KMS-11 (cell line): Measurements from ENCODE around the gene SCUBE1.

Experiments used
- H2AFZ ChIP-seq: fragments of 200-600 bp; sonication (generic); 2 replicates; pipeline ENCODE4 v1.6.1; 2016; ENCODE audit warnings: antibody characterized with exemption, mixed run types, low read depth
- H3K27ac ChIP-seq: fragments of 200-600 bp; sonication (generic); 2 replicates; pipeline ENCODE4 v1.6.1; 2016; ENCODE audit warnings: mild to moderate bottlenecking, mixed run types
- H3K27me3 ChIP-seq: fragments of 200-600 bp; sonication (generic); 2 replicates; pipeline ENCODE4 v1.6.1; 2017; ENCODE audit warnings: mild to moderate bottlenecking, low read depth, mixed run types, moderate library complexity; ENCODE audit not compliant: insufficient read depth
- H3K36me3 ChIP-seq: fragments of 200-600 bp; sonication (generic); 2 replicates; pipeline ENCODE4 v1.6.1; 2017; ENCODE audit warnings: mild to moderate bottlenecking, mixed run types; ENCODE audit not compliant: insufficient read depth
- H3K4me1 ChIP-seq: fragments of 200-600 bp; sonication (generic); 2 replicates; pipeline ENCODE4 v1.6.1; 2016; ENCODE audit warnings: mild to moderate bottlenecking, low read depth, mixed run types; ENCODE audit not compliant: poor library complexity, severe bottlenecking
- H3K4me2 ChIP-seq: fragments of 200-600 bp; sonication (generic); 2 replicates; pipeline ENCODE4 v1.7.0; 2016; ENCODE audit warnings: mild to moderate bottlenecking, mixed run types
- H3K4me3 ChIP-seq: fragments of 200-600 bp; sonication (generic); IDR thresholded peaks from 2 replicates; pipeline ENCODE4 v1.6.1; 2017; ENCODE audit warnings: low read depth, low read length, mixed read lengths; ENCODE audit not compliant: insufficient read depth
- H3K79me2 ChIP-seq: fragments of 200-600 bp; sonication (generic); 2 replicates; pipeline ENCODE4 v1.6.1; 2016; ENCODE audit warnings: low read depth, mixed run types; ENCODE audit not compliant: insufficient read depth
- H3K9ac ChIP-seq: fragments of 200-600 bp; sonication (generic); 2 replicates; pipeline ENCODE4 v1.6.1; 2016; ENCODE audit warnings: mild to moderate bottlenecking, mixed run types
- H4K20me1 ChIP-seq: fragments of 200-600 bp; sonication (generic); 2 replicates; pipeline ENCODE4 v1.6.1; 2016; ENCODE audit warnings: mild to moderate bottlenecking, mixed run types; ENCODE audit not compliant: insufficient read depth
- TF ChIP-seq, protein P1 (sequence below): fragments of 200-600 bp; sonication (generic); conservative IDR thresholded peaks from 2 replicates; pipeline ENCODE4 v1.6.1; 2017; ENCODE audit warnings: low read depth, mild to moderate bottlenecking, antibody characterized with exemption, low read length, moderate library complexity, mixed read lengths

Gene SCUBE1

DNA sequence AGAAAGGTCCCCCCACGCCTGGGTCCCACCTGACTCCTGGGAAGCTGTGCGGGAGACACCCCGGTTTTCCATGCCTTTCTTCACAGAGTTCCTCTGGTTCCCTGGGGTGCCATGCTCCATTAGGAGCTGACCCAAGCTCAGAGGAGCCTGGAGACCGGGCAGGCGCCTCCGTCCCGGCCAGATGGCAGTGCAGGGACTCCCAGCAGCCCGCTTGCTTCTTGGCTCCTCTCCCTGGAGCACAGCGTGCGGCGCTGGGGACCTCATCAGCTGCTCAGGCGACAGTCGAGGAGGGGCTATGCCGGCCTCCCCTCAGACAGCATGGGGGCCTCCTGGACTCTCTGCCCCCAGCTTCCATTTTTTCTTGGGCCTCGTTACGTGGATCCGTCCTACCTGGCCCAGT, 143.1 kb downstream of the SCUBE1 start:
- Histone ChIP-seq H3K4me2 (no peak overlapping the region), H2AFZ (no peak overlapping the region), H3K9ac (no peak overlapping the region), H3K36me3 (no peaks in the 10 kb centered on the region), H3K27ac (no peak overlapping the region), H3K4me3 (no peak overlapping the region), H3K4me1 (no peaks in the 10 kb centered on the region), H3K79me2 (no peaks in the 10 kb centered on the region), H4K20me1 (no peaks in the 10 kb centered on the region), H3K27me3 (peaks cover 52% of the 10 kb centered on the region)
- TF ChIP-seq, protein P1, sequence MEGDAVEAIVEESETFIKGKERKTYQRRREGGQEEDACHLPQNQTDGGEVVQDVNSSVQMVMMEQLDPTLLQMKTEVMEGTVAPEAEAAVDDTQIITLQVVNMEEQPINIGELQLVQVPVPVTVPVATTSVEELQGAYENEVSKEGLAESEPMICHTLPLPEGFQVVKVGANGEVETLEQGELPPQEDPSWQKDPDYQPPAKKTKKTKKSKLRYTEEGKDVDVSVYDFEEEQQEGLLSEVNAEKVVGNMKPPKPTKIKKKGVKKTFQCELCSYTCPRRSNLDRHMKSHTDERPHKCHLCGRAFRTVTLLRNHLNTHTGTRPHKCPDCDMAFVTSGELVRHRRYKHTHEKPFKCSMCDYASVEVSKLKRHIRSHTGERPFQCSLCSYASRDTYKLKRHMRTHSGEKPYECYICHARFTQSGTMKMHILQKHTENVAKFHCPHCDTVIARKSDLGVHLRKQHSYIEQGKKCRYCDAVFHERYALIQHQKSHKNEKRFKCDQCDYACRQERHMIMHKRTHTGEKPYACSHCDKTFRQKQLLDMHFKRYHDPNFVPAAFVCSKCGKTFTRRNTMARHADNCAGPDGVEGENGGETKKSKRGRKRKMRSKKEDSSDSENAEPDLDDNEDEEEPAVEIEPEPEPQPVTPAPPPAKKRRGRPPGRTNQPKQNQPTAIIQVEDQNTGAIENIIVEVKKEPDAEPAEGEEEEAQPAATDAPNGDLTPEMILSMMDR, result no peak

GRCh38 chr22:43199541-43199940, 143.6 kb downstream of the SCUBE1 start:
- H3K27ac ChIP-seq, result no peak overlapping the region
- TF ChIP-seq, protein P1, result no peak
- no peak overlapping the region for H3K4me2 ChIP-seq
- H2AFZ ChIP-seq, result no peak overlapping the region
- no peaks in the 10 kb centered on the region for H3K4me1 ChIP-seq
- peaks cover 56% of the 10 kb centered on the region for H3K27me3 ChIP-seq
- no peak overlapping the region for H3K9ac ChIP-seq
- no peaks in the 10 kb centered on the region for H3K36me3 ChIP-seq
- H3K79me2 ChIP-seq, result no peaks in the 10 kb centered on the region
- no peaks in the 10 kb centered on the region for H4K20me1 ChIP-seq
- no peak overlapping the region for H3K4me3 ChIP-seq

- H3K9ac ChIP-seq, result no peak overlapping the region
- no peak overlapping the region for H2AFZ ChIP-seq
- H3K27me3 ChIP-seq, result peaks cover 56% of the 10 kb centered on the region
- no peaks in the 10 kb centered on the region for H3K79me2 ChIP-seq
- no peaks in the 10 kb centered on the region for H4K20me1 ChIP-seq
- H3K4me2 ChIP-seq, result no peak overlapping the region
- H3K4me1 ChIP-seq, result no peaks in the 10 kb centered on the region
- no peaks in the 10 kb centered on the region for H3K36me3 ChIP-seq
- TF ChIP-seq, protein P1, result no peak
- H3K27ac ChIP-seq, result no peak overlapping the region
- no peak overlapping the region for H3K4me3 ChIP-seq
These were observed 144.2 kb downstream of the SCUBE1 start for GRCh38 chr22:43198936-43199335.

DNA sequence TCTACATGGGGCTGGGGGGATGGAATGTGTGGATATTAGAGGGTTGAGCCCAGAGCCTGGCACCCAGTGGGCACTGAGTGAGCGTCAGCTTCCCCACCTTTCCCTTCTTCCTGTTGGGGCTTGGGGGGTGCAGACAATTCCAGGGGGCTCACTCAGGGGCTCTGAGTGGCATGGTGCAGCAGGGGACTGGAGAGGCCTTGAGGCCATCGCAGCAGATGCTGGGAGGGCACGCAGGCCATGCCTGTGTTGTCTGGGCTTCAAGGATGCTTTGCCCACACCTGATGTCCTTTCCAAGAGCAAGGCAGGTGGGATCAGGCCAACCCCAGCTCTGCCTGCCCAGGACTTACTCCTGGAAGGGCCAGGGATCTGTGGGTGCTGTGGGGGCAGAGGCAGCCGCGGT, 145.0 kb downstream of the SCUBE1 start:
- Histone ChIP-seq H3K4me3 (no peak overlapping the region), H3K4me2 (no peak overlapping the region), H3K9ac (no peak overlapping the region), H3K27me3 (peaks cover 56% of the 10 kb centered on the region), H2AFZ (no peak overlapping the region), H3K36me3 (no peaks in the 10 kb centered on the region), H3K4me1 (no peaks in the 10 kb centered on the region), H3K79me2 (no peaks in the 10 kb centered on the region), H3K27ac (no peak overlapping the region), H4K20me1 (no peaks in the 10 kb centered on the region)
- TF ChIP-seq, protein P1, result no peak
